HL-60 (cell line): ENCODE results near the gene OPN5.

Source experiments
- CTCF ChIP-seq: IDR thresholded peaks from one replicate; pipeline ENCODE4 v1.5.1; 2011; ENCODE audit warnings: low read length, control low read depth, inconsistent platforms; ENCODE audit not compliant: insufficient read depth
- GABPA ChIP-seq: IDR thresholded peaks from 2 replicates; pipeline ENCODE4 v1.6.1; 2012; ENCODE audit warnings: low read depth
- REST ChIP-seq: IDR thresholded peaks from 2 replicates; pipeline ENCODE4 v1.6.1; 2012; ENCODE audit warnings: low read depth; ENCODE audit not compliant: insufficient replicate concordance
- SPI1 ChIP-seq: IDR thresholded peaks from 2 replicates; pipeline ENCODE4 v1.6.1; 2012; ENCODE audit warnings: low read depth, mild to moderate bottlenecking, borderline replicate concordance

- no peak for TF ChIP-seq CTCF
- TF ChIP-seq REST: no peak
- TF ChIP-seq GABPA: no peak
- no peak for TF ChIP-seq SPI1
These were observed 80.9 kb downstream of the OPN5 start for GRCh38 chr6:47862731-47863130.
